CD4-positive, alpha-beta memory T cell (primary cell): ENCODE measurements around the gene C1orf159. TPM values are rescaled to one million over a fixed set of nuclear protein-coding genes. Genes with fewer than 3 reads are reported as not detected.

Source experiments
- CTCF ChIA-PET: fragments of 350-600 bp; sonication (Branson Sonifier 250); formaldehyde crosslinking; loops from one replicate; lab custom pipeline; 2021; ENCODE audit warnings: inconsistent platforms; ENCODE audit not compliant: partially characterized antibody; lab: Charles Lee
- POLR2A ChIA-PET: fragments of 350-600 bp; sonication (Branson Sonifier 250); formaldehyde crosslinking; loops from one replicate; lab custom pipeline; 2021; ENCODE audit not compliant: partially characterized antibody; lab: Charles Lee
- DNase-seq, 5 donors: peaks; one replicate each; pipeline versions ENCODE4 v3.0.0 to v3.0.0-alpha.2; 2020 to 2022; ENCODE audit warnings: mixed read lengths in 1 of 5
- H3K27ac ChIP-seq: one replicate; pipeline ENCODE4 v1.7.0; 2013; ENCODE audit warnings: low read depth, low read length
- H3K27me3 ChIP-seq: 2 replicates; pipeline ENCODE4 v1.7.0; 2013; ENCODE audit warnings: mild to moderate bottlenecking, low read length, moderate library complexity; ENCODE audit not compliant: insufficient read depth
- H3K36me3 ChIP-seq: 2 replicates; pipeline ENCODE4 v1.7.0; 2013; ENCODE audit warnings: mild to moderate bottlenecking, low read length, moderate library complexity; ENCODE audit not compliant: insufficient read depth
- H3K4me1 ChIP-seq: 2 replicates; pipeline ENCODE4 v1.7.0; 2013; ENCODE audit warnings: mild to moderate bottlenecking, low read length, moderate library complexity; ENCODE audit not compliant: insufficient read depth
- H3K4me3 ChIP-seq, 2 donors: one replicate each; pipeline ENCODE4 v1.7.0; 2013; ENCODE audit warnings: low read length in 2 of 2, mild to moderate bottlenecking in 1 of 2
- H3K9me3 ChIP-seq, 2 donors: one replicate each; pipeline ENCODE4 v1.7.0; 2013; ENCODE audit warnings: low read length in 2 of 2, control low read depth in 1 of 2; ENCODE audit not compliant: control insufficient read depth in 1 of 2
- H3K27ac Mint-ChIP-seq, 7 donors: one replicate each; pipeline ENCODE4 v1.8.0; 2020 to 2021; ENCODE audit warnings: mixed read lengths in 7 of 7, mild to moderate bottlenecking in 6 of 7, inconsistent platforms in 3 of 7, moderate library complexity in 3 of 7
- H3K27me3 Mint-ChIP-seq, 2 donors: one replicate each; pipeline ENCODE4 v1.8.0; 2020 to 2021; ENCODE audit warnings: mixed read lengths in 2 of 2
- H3K36me3 Mint-ChIP-seq, 2 donors: one replicate each; pipeline ENCODE4 v1.8.0; 2020 to 2021; ENCODE audit warnings: mixed read lengths in 2 of 2, inconsistent platforms in 1 of 2, mild to moderate bottlenecking in 1 of 2
- H3K4me1 Mint-ChIP-seq, 4 donors: one replicate each; pipeline ENCODE4 v1.8.0; 2020 to 2021; ENCODE audit warnings: mixed read lengths in 4 of 4, mild to moderate bottlenecking in 1 of 4
- H3K4me3 Mint-ChIP-seq, 8 donors: one replicate each; pipeline ENCODE4 v1.8.0; 2020 to 2021; ENCODE audit warnings: mixed read lengths in 8 of 8, mild to moderate bottlenecking in 7 of 8, moderate library complexity in 6 of 8, inconsistent platforms in 3 of 8
- H3K9me3 Mint-ChIP-seq, 8 donors: one replicate each; pipeline ENCODE4 v1.8.0; 2020 to 2021; ENCODE audit warnings: mixed read lengths in 8 of 8, mild to moderate bottlenecking in 5 of 8, inconsistent platforms in 3 of 8, moderate library complexity in 1 of 8
- intact Hi-C: fragments of 100-400 bp; cut with micrococcal nuclease; formaldehyde crosslinking; loops from one replicate; pipeline ENCODE4 v1.15.1; 2023
- polyA plus RNA-seq, 2 donors: library from polyadenylated mRNA; unstranded; fragments of 300-500 nt; fragmentation: Illumina TruSeq; gene quantifications; one replicate each; pipeline ENCODE4 v1.2.3, GENCODE V29; 2021
- total RNA-seq, 2 experiments: library from RNA; stranded (reverse); gene quantifications; one replicate each; pipeline ENCODE4 v1.2.3, GENCODE V29; 2021

C1orf159 gene
- total and polyA plus RNA-seq, 4 experiments from 2014 or later: 3.8 to 15.1 (median 11.5) TPM

DNA sequence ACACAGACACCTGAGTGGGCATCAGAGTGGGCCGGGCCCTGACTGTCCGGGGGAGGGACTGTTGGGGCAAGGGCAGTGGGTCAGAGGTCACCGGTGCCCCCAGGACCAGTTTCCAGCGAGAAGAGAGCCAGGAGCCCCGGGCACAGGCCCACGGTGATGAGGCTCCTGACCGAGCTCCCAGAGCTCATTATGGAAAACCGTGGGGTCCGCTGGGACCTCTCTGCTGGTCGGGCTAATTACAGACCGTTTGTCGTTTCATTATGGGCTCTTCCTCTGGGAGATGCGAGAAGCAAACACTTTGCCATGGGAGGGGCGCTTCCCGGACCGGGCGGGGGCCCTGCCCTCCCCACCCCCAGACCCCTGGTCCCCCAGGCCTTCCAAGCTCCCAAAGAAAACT, 45.8 kb upstream of the C1orf159 start:
- CTCF ChIA-PET: no interaction called here
- intact Hi-C loops: no loop called here
- H3K27me3 Mint-ChIP-seq: peaks cover 1 to 3% of the 10 kb centered on the region in 2 donors

GRCh38 chr1:1161078-1161682, 45.3 kb upstream of the C1orf159 start:
- ChIA-PET POLR2A (no interaction called here), CTCF (no interaction called here)
- no peak for DNase-seq
- H3K4me3 Mint-ChIP-seq: no peak overlapping the region
- Histone ChIP-seq H3K4me1 (peaks cover 8% of the 10 kb centered on the region), H3K27me3 (no peaks in the 10 kb centered on the region), H3K27ac (no peak overlapping the region), H3K9me3 (no peaks in the 10 kb centered on the region), H3K4me3 (no peak overlapping the region), H3K36me3 (no peaks in the 10 kb centered on the region)
- H3K4me1 Mint-ChIP-seq: peaks cover 0 to 6% (median under 1%) of the 10 kb centered on the region in 4 donors
- intact Hi-C loops: no loop called here
- no peaks in the 10 kb centered on the region for H3K9me3 Mint-ChIP-seq
- peaks cover 0 to 1% of the 10 kb centered on the region in 2 donors for H3K36me3 Mint-ChIP-seq
- peaks cover 1 to 3% of the 10 kb centered on the region in 2 donors for H3K27me3 Mint-ChIP-seq
- H3K27ac Mint-ChIP-seq: no peak overlapping the region

More for the DNA sequence above, 45.8 kb upstream of the C1orf159 start:
- no peak overlapping the region for H3K27ac Mint-ChIP-seq
- no peaks in the 10 kb centered on the region for H3K9me3 Mint-ChIP-seq
- no peak overlapping the region for H3K4me3 Mint-ChIP-seq
- H3K27ac ChIP-seq: no peak overlapping the region
- peaks cover 8% of the 10 kb centered on the region for H3K4me1 ChIP-seq
- no peak overlapping the region for H3K4me3 ChIP-seq
- DNase-seq: no peak
- H3K9me3 ChIP-seq: no peaks in the 10 kb centered on the region
- POLR2A ChIA-PET: no interaction called here
- peaks cover 0 to 2% (median under 1%) of the 10 kb centered on the region in 4 donors for H3K4me1 Mint-ChIP-seq
- H3K36me3 ChIP-seq: no peaks in the 10 kb centered on the region
- H3K36me3 Mint-ChIP-seq: peaks cover 0 to 1% of the 10 kb centered on the region in 2 donors
- H3K27me3 ChIP-seq: no peaks in the 10 kb centered on the region

- H3K27ac Mint-ChIP-seq: peak overlapping the region in 1 of 7 donors; percentile 73
- peaks cover 0 to 5% (median 0%) of the 10 kb centered on the region in 8 donors for H3K9me3 Mint-ChIP-seq
- ChIA-PET CTCF (no interaction called here), POLR2A (no interaction called here)
- DNase-seq: no peak
- H3K4me1 Mint-ChIP-seq: peaks cover 0 to 6% (median 0%) of the 10 kb centered on the region in 4 donors
- H3K4me3 ChIP-seq: no peak overlapping the region
- intact Hi-C loops: no loop called here
- no peak overlapping the region for H3K4me3 Mint-ChIP-seq
- H3K36me3 ChIP-seq: no peaks in the 10 kb centered on the region
- H3K27me3 ChIP-seq: no peaks in the 10 kb centered on the region
- H3K9me3 ChIP-seq: no peaks in the 10 kb centered on the region
- H3K27me3 Mint-ChIP-seq: peaks cover 1 to 3% of the 10 kb centered on the region in 2 donors
- peaks cover 0 to 1% of the 10 kb centered on the region in 2 donors for H3K36me3 Mint-ChIP-seq
- no peak overlapping the region for H3K27ac ChIP-seq
- peaks cover 8% of the 10 kb centered on the region for H3K4me1 ChIP-seq
Observed at GRCh38 chr1:1160281-1160930, 44.5 kb upstream of the C1orf159 start.

DNA sequence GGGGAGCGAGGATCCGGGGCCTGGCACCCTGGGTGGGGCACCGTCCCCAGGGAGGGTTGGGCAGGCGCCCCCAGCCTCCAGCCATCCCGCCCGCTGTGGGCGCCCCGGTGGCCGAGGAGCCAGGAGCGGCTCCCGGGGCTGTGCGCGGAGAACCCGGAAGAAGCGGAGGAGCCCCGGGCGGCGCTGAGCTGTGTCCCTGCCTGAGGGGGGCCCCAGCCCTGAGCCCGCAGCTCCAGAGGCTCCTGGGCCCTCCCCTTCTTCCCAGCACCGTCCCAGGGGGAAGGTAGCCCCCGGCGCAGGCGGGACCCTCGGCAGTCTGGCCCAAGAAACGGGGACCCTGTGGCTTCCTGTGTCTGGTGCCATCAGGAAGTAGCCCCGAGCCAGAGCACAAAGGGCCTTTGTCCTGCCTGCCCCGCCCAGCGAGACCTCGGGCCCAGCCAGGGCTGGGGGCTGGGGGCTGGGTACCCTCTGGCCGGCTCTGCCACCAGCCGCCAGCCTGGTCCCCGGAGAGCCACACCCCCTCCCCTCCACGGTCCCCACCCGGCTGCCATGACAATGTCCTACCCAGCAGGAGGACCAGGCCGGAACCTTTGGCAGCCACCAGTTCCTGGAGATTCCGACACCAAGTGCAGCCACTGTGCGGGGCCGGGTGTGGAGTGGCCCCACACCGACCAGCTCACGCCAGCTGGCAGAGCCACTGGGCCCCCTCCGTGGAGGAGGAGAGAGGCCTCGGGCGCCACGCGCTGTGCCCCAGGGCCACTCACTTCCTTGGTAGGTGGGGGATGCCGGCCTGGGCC, 42.2 kb upstream of the C1orf159 start:
- peak overlapping the region in 1 of 7 donors; percentile 30 for H3K27ac Mint-ChIP-seq
- H3K9me3 ChIP-seq: peaks cover 0 to 3% of the 10 kb centered on the region in 2 donors

GRCh38 chr1:1157426-1157913, 41.6 kb upstream of the C1orf159 start:
- peak overlapping the region; percentile 63 to 87 (median 79) for H3K4me3 Mint-ChIP-seq
- POLR2A ChIA-PET: interaction anchor here (0.6 to 2.8 kb wide), 12 partner anchors 11 to 242 kb away, joined by 3 to 17 read pairs (median 4); partner anchors contain the start of genes B3GALT6, ISG15, SDF4 and TNFRSF18
- peaks cover 5 to 33% (median 17%) of the 10 kb centered on the region in 8 donors for H3K9me3 Mint-ChIP-seq
- Histone ChIP-seq H3K36me3 (no peaks in the 10 kb centered on the region), H3K4me3 (peak overlapping the region; percentile 56 to 78), H3K4me1 (peaks cover 8% of the 10 kb centered on the region), H3K27ac (peak overlapping the region; percentile 86), H3K27me3 (no peaks in the 10 kb centered on the region), H3K9me3 (peaks cover 0 to 5% of the 10 kb centered on the region in 2 donors)
- CTCF ChIA-PET: no interaction called here
- DNase-seq: peak; percentile 41 to 71 (median 48)
- peak overlapping the region; percentile 58 to 90 (median 77) for H3K27ac Mint-ChIP-seq
- H3K4me1 Mint-ChIP-seq: peaks cover 0 to 14% (median 3%) of the 10 kb centered on the region in 4 donors
- no peaks in the 10 kb centered on the region for H3K27me3 Mint-ChIP-seq
- peaks cover 0 to 1% of the 10 kb centered on the region in 2 donors for H3K36me3 Mint-ChIP-seq
- intact Hi-C loops: loop anchor here (5.0 kb wide), 1 partner anchor 50 kb away; the partner anchor contains the start of gene TNFRSF18

More for the DNA sequence above, 42.2 kb upstream of the C1orf159 start:
- Histone ChIP-seq H3K4me3 (peak overlapping the region; percentile 56 to 78), H3K27ac (peak overlapping the region; percentile 86), H3K27me3 (no peaks in the 10 kb centered on the region), H3K36me3 (no peaks in the 10 kb centered on the region), H3K4me1 (peaks cover 8% of the 10 kb centered on the region)
- Mint-ChIP-seq H3K4me1 (peaks cover 0 to 8% (median under 1%) of the 10 kb centered on the region in 4 donors), H3K9me3 (peaks cover 2 to 26% (median 11%) of the 10 kb centered on the region in 8 donors), H3K27me3 (no peaks in the 10 kb centered on the region), H3K36me3 (peaks cover 0 to 1% of the 10 kb centered on the region in 2 donors), H3K4me3 (peak overlapping the region in 5 of 8 donors; percentile 21 to 70 (median 63))
- ChIA-PET POLR2A (interaction anchor here (0.6 to 2.8 kb wide), 16 partner anchors 10 to 665 kb away, joined by 3 to 17 read pairs (median 4); partner anchors contain the start of genes B3GALT6, ISG15, SDF4 and TNFRSF18), CTCF (interaction anchor here (1.1 to 1.6 kb wide), 2 partner anchors 36 to 71 kb away, joined by 3 to 4 read pairs; no protein-coding TSS in a partner anchor)
- peak in 4 of 5 donors; percentile 26 to 45 (median 34) for DNase-seq
- intact Hi-C loops: loop anchor here (5.0 kb wide), 1 partner anchor 49 kb away; the partner anchor contains the start of gene TNFRSF18

GRCh38 chr1:1157033-1157365, 41.1 kb upstream of the C1orf159 start:
- ChIA-PET POLR2A (interaction anchor here (1.5 to 2.8 kb wide), 5 partner anchors 11 to 117 kb away, joined by 4 to 17 read pairs (median 4); partner anchors contain the start of genes B3GALT6, SDF4, TNFRSF18 and UBE2J2), CTCF (no interaction called here)
- peak overlapping the region in 4 of 7 donors; percentile 12 to 58 (median 50) for H3K27ac Mint-ChIP-seq
- no peaks in the 10 kb centered on the region for H3K27me3 ChIP-seq
- peaks cover 0 to 5% of the 10 kb centered on the region in 2 donors for H3K9me3 ChIP-seq
- no peak overlapping the region for H3K27ac ChIP-seq
- no peaks in the 10 kb centered on the region for H3K36me3 ChIP-seq
- H3K36me3 Mint-ChIP-seq: peaks cover 0 to 1% of the 10 kb centered on the region in 2 donors
- H3K9me3 Mint-ChIP-seq: peaks cover 5 to 34% (median 20%) of the 10 kb centered on the region in 8 donors
- intact Hi-C loops: loop anchor here (5.0 kb wide), 1 partner anchor 50 kb away; the partner anchor contains the start of gene TNFRSF18
- H3K4me3 Mint-ChIP-seq: peak overlapping the region in 7 of 8 donors; percentile 9 to 81 (median 43)
- H3K4me3 ChIP-seq: no peak overlapping the region
- no peak for DNase-seq
- H3K4me1 Mint-ChIP-seq: peaks cover 0 to 14% (median 4%) of the 10 kb centered on the region in 4 donors
- H3K4me1 ChIP-seq: peaks cover 8% of the 10 kb centered on the region
- no peaks in the 10 kb centered on the region for H3K27me3 Mint-ChIP-seq
